EH (cell line): ENCODE measurements around the gene KCNN1.
"Not testable (repeated sequence)": the region's sequence is repeated elsewhere in the genome, so short reads cannot be mapped to it uniquely, and the experiment has no call there.

Source experiments
- DNase-seq: peaks from one replicate; pipeline ENCODE4 v3.0.0-alpha.2; 2015; ENCODE audit warnings: low read depth

Gene KCNN1

GRCh38 chr19:18031401-18031800, 64.5 kb downstream of the KCNN1 start:
- DNase-seq: not testable (repeated sequence)

GRCh38 chr19:18032102-18032501, 65.2 kb downstream of the KCNN1 start:
- not testable (repeated sequence) for DNase-seq

DNA sequence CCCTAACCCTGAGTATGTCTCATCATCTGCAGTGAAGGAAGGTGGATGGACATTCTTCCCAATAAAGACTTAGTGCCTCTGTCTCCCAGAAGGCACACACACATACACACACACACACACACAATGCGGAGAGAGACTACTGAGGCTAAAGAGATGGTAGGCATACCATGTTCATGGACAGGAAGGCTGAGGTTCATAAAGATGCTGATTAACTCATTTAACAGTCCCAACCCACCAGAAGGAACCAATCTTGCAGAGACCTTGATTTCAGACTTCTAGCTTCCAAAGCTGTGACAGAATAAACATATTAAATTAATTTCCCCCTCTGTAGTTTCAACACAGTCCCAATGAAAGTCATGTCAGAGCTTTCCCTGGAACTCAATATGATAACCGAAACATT, 74.1 kb downstream of the KCNN1 start:
- no peak for DNase-seq

DNA sequence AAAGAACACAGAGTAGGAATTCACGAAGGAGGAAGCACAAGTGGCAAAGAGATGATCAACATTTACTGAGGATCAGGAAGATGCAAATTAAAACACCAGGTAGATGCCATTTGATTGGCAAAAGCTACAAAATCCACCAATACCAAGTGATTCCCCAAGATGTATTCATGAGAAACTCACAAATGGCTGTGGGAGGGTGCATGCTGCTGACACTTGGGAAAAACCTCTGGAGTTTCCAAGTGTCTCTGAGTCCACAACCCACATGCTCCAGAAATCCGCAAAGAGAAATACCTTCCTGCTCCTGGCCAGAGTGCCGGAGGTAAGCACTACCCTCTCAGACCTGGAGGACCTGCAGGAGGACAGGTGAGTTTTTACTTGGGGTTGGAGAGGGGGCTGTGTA, 76.8 kb downstream of the KCNN1 start:
- no peak for DNase-seq

- DNase-seq: peak; percentile 81
Measured at GRCh38 chr19:18044825-18045304, 78.0 kb downstream of the KCNN1 start.

DNA sequence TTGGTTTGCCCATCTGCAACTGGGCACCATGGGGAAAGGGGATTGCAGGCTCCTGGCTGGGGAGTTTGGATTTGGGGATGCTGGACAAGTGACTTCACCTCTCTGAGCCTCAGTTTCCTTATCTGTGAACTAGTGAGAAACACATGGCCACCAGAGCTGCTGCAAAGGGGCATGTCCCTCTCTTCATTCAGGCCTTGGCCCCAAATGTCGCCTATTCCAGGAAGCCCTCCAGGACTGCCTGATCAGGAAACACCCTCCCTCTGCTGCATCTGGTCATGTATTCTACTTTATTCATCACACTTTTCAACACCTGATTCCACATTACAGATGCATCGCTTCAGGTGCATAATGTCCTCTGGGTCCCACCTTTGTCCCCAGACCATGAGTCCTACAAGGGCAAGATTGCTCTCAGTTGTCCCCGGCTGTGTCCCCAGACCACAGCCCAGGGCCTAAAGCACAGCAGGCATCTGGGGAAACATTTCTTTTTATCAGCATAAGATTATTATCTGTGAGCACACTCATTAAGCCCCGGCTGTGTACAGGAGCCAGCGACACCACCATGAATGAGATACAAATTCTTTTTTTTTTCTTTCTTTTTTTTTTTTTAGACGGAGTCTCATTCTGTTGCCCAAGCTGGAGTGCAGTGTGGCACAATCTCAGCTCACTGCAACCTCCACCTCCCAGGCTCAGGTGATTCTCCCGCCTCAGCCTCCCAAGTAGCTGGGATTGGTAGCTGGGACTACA, 78.6 kb downstream of the KCNN1 start:
- DNase-seq: no peak

DNA sequence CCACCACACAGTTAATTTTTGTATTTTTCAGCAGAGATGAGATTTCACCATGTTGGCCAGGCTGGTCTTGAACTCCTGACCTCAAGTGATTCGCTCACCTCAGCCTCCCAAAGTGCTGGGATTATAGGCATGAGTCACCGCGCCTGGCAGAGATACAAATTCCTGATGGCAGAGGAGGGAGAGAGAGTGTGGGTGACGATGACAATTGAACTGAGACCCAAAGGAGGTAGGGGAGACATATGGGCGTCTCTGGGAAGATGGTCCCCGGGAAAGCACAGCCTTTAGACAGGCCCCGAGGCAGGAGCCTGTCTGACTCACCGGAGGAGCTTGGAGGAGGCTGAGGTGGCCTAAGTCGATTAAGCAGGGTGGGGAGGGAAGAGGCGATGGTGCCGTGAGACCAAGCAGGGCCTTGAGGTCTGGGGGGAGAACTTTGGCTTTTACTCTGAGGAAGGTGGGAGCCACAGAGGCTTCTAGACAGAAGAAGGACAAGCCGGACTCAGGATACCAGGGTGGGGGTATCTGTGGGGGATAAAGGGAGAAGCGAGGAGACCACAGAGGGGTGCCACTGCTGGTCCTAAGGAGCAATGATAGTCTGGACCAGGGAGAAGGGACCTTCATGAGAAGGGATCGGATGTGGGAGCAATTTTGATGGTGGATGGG, 79.3 kb downstream of the KCNN1 start:
- DNase-seq: peak; percentile 95

- DNase-seq: peak; percentile 76
Measured at GRCh38 chr19:18049385-18049784, 82.5 kb downstream of the KCNN1 start.
